ENCODE measurements around the gene IFT88. TPM values are rescaled to one million over a fixed set of nuclear protein-coding genes. Genes with fewer than 3 reads are reported as not detected.

The IFT88 gene
- total RNA-seq, 1 donor from 2014 or later: 17.3 TPM

DNA sequence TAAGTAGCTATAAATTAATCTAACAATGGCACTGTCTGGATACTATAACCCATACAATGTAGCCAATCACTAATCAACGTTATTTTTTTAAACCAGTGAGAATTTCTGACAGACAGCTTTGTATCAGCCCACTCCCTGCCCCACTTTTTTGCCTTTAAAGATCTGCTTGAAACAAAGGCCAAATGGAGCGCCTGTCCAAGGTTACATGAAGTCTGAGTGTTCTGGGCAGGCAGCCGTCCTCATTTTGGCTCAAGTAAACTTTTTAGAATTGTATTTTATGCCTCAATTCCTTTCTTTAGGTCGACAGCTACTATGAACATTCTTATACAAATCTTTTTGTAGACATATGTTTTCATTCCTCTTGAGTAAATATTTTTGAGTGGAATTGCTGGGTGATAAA lies 6.2 kb downstream of the IFT88 start:
- peaks cover 41% of the 10 kb centered on the region for H3K36me3 Mint-ChIP-seq (ENCODE audit: low read depth)
- POLR2A ChIA-PET: no interaction called here
- TF ChIP-seq, protein P1, sequence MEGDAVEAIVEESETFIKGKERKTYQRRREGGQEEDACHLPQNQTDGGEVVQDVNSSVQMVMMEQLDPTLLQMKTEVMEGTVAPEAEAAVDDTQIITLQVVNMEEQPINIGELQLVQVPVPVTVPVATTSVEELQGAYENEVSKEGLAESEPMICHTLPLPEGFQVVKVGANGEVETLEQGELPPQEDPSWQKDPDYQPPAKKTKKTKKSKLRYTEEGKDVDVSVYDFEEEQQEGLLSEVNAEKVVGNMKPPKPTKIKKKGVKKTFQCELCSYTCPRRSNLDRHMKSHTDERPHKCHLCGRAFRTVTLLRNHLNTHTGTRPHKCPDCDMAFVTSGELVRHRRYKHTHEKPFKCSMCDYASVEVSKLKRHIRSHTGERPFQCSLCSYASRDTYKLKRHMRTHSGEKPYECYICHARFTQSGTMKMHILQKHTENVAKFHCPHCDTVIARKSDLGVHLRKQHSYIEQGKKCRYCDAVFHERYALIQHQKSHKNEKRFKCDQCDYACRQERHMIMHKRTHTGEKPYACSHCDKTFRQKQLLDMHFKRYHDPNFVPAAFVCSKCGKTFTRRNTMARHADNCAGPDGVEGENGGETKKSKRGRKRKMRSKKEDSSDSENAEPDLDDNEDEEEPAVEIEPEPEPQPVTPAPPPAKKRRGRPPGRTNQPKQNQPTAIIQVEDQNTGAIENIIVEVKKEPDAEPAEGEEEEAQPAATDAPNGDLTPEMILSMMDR (IDR thresholded peaks at IDR 0.05): no peak
- H3K4me1 Mint-ChIP-seq: peaks cover 3% of the 10 kb centered on the region
- DNase-seq: no peak
- H3K27me3 Mint-ChIP-seq: no peaks in the 10 kb centered on the region
- no peak overlapping the region for H3K27ac Mint-ChIP-seq
- H3K4me3 Mint-ChIP-seq: no peak overlapping the region
- peaks cover 2% of the 10 kb centered on the region for H3K9me3 Mint-ChIP-seq
- intact Hi-C loops (cut with micrococcal nuclease): no loop called here
- CTCF ChIA-PET: no interaction called here
- ATAC-seq (ENCODE audit: low read depth): no peak

DNA sequence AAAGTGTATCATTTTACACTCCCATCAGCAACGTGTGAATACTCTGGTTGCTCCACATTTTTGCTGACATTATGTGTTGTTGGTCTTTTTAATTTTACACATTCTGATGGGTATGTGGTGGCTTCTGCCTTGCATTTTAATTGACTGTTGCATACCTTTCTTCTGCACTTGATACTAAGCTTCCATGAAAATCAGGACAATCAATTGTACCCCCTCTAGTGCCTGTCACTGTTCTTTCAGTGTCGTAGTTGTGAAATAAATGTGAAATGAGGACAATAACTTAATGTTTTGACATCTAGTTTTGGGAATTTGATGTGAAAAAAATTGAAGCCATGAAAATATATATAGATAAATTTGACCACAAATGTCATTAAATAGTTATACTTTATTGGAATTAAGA lies 6.7 kb downstream of the IFT88 start:
- peaks cover 2% of the 10 kb centered on the region for H3K4me1 Mint-ChIP-seq
- no peak for DNase-seq
- TF ChIP-seq, protein P1 (IDR thresholded peaks at IDR 0.05): no peak
- ATAC-seq (ENCODE audit: low read depth): no peak
- H3K4me3 Mint-ChIP-seq: no peak overlapping the region
- H3K27me3 Mint-ChIP-seq: no peaks in the 10 kb centered on the region
- peaks cover 2% of the 10 kb centered on the region for H3K9me3 Mint-ChIP-seq
- H3K27ac Mint-ChIP-seq: no peak overlapping the region
- ChIA-PET POLR2A (no interaction called here), CTCF (no interaction called here)
- peaks cover 43% of the 10 kb centered on the region for H3K36me3 Mint-ChIP-seq (ENCODE audit: low read depth)
- intact Hi-C loops (cut with micrococcal nuclease): no loop called here

DNA sequence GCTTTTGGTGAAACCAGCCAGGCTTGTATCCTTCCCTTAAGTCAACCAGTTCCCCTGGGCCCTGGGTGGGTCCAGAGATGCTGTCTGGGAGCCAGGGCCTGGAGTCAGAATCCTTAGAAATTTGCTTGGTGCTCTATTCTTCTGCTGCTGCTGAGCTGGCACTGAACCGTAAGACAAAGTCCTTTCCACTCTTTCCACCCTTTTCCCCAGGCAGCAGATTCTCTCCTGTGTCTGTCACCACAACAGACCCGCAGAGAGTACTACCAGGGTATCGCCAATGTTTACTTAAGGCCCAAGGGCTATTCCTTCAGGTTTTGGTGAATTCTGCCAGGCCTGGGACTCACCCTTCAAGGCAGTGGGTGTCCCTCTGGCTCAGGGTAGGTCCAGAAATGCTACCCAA lies 12.2 kb downstream of the IFT88 start:
- DNase-seq: no peak
- intact Hi-C loops (cut with micrococcal nuclease): no loop called here
- CTCF ChIA-PET: no interaction called here
- TF ChIP-seq, protein P1 (IDR thresholded peaks at IDR 0.05): no peak
- Mint-ChIP-seq H3K9me3 (peaks cover 4% of the 10 kb centered on the region), H3K27me3 (no peaks in the 10 kb centered on the region), H3K4me3 (no peak overlapping the region), H3K27ac (no peak overlapping the region), H3K4me1 (no peaks in the 10 kb centered on the region), H3K36me3 (ENCODE audit: low read depth) (peaks cover 70% of the 10 kb centered on the region)
- no peak for ATAC-seq (ENCODE audit: low read depth)
- POLR2A ChIA-PET: no interaction called here

DNA sequence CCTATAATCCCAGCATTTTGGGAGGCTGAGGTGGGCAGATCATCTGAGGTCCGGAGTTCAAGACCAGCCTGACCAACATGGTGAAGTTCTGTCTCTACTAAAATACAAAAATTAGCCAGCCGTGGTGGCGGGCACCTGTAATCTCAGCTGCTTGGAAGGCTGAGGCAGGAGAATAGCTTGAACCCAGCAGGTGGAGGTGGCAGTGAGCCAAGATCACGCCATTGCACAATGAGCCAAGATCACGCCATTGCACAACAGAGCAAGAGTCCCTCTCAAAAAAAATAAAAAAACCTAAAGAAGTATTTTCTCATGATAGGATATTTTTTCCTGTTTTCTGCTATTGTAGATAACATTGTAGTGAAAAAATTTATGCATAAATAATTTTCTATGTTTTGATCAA lies 13.3 kb downstream of the IFT88 start:
- no peaks in the 10 kb centered on the region for H3K27me3 Mint-ChIP-seq
- H3K36me3 Mint-ChIP-seq (ENCODE audit: low read depth): peaks cover 70% of the 10 kb centered on the region
- no peak overlapping the region for H3K27ac Mint-ChIP-seq
- H3K4me3 Mint-ChIP-seq: no peak overlapping the region
- POLR2A ChIA-PET: no interaction called here
- TF ChIP-seq, protein P1 (IDR thresholded peaks at IDR 0.05): no peak
- H3K4me1 Mint-ChIP-seq: no peaks in the 10 kb centered on the region
- no peak for ATAC-seq (ENCODE audit: low read depth)
- DNase-seq: no peak
- CTCF ChIA-PET: no interaction called here
- intact Hi-C loops (cut with micrococcal nuclease): loop anchor here (2.0 kb wide), 1 partner anchor 15 kb away; no protein-coding TSS in a partner anchor
- H3K9me3 Mint-ChIP-seq: peaks cover 7% of the 10 kb centered on the region

DNA sequence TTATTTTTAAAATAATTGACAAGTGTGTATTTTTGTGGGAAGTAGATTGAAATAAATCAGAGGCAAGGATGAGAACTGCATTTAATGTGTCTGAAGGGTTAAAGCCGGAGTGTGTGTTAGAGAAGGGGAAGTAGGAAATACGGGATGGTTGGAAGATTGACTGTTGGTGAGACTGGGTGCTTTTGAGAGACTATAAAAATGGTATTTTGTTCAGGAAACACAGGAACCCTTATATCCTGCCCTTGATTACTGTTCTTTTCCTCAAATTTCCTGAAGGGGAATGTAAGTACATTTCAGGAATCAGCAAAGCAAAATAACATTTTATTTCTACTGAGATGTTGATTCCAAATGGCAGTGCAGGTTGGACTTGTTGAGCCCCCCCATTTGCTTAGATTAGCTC lies 15.1 kb downstream of the IFT88 start:
- DNase-seq: no peak
- intact Hi-C loops (cut with micrococcal nuclease): no loop called here
- Mint-ChIP-seq H3K27me3 (no peaks in the 10 kb centered on the region), H3K4me1 (no peaks in the 10 kb centered on the region), H3K9me3 (peaks cover 7% of the 10 kb centered on the region), H3K36me3 (ENCODE audit: low read depth) (peaks cover 68% of the 10 kb centered on the region), H3K4me3 (no peak overlapping the region), H3K27ac (no peak overlapping the region)
- TF ChIP-seq, protein P1 (IDR thresholded peaks at IDR 0.05): no peak
- CTCF ChIA-PET: no interaction called here
- POLR2A ChIA-PET: no interaction called here
- no peak for ATAC-seq (ENCODE audit: low read depth)
